NK-92 (cell line): ENCODE measurements around the gene NSF.
"Not testable (repeated sequence)": the region's sequence is repeated elsewhere in the genome, so short reads cannot be mapped to it uniquely, and the experiment has no call there.

Source experiments
- DNase-seq: peaks from one replicate; lab custom pipeline; 2025; ENCODE audit not compliant: unreplicated experiment; lab: John Stamatoyannopoulos, UW

NSF gene

DNA sequence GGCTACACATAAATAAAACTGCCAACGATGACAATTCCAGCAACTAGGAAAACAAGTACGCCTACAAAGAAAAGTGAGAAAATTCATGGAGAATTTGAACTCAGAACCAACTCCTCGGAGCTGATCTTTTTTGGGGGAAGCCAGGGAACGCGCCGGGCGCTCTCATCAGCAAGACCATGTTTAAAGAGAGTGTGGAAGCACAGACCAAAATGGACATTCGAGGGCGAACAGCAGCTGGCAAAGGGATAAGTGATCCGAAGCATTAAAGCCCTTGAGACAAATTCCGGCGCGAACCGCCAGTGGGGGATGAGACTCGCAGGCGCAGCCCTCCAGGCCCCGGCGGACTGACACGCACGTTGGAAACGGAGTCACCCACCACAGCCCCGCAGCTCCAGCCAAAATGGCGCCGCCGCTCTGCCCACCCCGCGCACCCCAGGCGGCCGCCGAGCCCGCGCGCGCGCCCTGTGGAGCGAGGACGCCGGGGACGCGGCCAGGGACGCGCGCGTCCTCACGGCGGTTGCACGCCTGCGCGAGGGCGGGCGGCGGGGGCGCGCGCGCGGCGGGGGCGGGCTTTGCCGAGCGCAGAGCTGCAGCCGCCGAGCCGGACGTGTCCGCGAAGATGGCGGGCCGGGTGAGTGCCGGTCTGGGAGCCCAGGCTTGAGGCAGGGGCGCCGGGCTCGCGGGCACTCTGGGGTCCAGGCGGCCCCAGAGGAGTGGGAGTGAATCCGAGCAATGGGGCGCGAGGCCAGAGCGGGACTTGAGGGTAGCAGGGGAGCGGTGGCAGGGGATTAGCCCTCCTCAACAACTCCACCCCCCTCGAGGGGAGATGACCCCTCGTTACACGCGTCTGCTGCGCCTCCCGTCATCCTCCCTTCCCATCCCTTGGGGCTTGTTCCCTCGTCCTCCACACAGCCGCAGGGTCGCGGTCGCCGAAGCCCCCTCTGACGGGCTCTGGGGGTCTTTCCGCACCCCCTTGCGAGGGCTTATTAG lies at the start of gene NSF:
NSF (plus strand) TSS at position 513 of the 990 bp plus-strand sequence; CDS start at position 620, 107 bp downstream.
- not testable (repeated sequence) for DNase-seq

DNA sequence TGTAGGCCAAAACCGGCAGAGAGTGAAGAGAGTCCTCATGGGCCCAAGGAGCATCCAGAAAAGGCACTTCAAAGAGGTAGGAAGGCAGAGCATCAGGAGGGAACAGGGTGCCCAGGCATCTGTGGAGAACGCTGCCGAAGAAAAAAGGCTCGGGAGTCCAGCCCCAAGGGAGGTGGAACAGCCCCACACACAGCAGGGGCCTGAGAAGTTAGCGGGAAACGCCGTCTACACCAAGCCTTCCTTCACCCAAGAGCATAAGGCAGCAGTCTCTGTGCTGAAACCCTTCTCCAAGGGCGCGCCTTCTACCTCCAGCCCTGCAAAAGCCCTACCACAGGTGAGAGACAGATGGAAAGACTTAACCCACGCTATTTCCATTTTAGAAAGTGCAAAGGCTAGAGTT lies 41.9 kb upstream of the NSF start:
- DNase-seq: not testable (repeated sequence)

DNA sequence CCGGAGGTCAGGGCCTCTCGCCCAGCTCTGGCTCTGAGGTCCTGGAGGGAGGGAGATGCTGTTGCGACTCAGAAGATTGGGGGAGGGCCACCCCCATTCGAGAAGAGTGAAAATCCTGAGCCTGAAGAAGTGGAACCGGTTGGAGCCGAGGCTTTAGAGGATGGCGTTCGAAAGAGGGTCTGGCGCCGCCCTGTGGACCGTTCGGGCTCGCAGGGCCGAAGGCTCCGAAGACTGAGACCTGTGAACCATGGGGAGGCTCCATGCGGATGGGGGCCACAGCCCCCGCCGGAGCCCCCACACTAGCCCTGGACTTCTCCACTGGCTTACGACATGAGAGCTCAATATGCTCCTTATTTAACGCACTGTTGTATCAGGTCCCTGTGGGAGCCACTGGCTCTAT lies 31.3 kb upstream of the NSF start:
- DNase-seq: not testable (repeated sequence)

DNA sequence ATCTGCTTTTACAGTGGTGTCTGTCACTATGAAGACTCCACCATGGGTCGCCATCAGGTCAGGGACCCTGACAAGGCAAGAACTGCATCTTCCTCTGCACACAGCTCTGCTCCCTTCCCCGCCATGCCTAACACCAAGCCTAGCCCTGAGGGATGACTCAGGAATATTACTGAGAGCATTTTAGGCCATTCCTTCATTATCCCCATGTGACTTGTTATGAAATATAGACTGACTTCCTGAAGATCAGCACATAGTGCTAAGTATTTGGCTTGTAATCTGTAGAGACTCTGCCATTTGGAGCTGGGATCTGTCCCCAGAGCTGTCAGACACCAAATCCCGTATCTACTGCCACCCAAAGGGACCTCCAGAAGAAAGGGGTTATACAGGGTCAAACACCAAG lies 30.4 kb upstream of the NSF start:
- not testable (repeated sequence) for DNase-seq

DNA sequence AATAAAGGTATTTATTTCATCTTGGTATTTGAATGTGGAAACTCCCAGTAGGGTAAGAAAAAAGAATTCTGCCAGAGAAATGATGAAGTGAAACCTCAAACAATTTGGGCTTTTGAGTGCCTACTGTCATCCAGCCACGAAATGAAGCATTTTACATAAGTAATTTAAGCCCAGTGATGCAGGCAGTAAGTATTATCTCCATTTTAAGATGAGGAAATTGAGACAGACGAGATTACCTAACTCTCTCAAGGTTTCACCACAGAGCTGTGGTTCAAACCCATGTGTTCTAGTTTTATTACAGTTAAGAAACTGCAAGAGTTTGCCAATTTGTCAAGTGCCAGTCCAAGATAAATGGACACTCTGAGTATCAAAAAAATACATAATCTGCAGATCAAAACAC lies 24.2 kb upstream of the NSF start:
- not testable (repeated sequence) for DNase-seq

DNA sequence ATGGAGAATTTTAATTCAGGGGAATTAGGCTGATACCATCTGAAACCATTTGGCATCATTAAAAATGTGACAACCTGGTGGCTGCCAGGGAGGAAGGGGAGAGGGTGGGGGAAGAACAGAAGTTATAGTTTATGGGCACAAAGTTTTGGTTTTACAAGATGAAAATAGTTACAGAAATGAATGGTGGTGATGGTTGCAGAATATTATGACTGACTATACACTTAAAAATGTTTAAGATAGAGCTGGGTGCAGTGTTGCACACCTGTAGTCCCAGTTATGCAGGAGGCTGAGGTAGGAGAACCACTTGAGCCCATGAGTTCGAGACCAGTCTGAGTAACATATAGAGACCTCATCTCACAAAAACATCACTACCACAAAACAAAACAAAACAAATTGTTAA lies 23.5 kb upstream of the NSF start:
- not testable (repeated sequence) for DNase-seq

DNA sequence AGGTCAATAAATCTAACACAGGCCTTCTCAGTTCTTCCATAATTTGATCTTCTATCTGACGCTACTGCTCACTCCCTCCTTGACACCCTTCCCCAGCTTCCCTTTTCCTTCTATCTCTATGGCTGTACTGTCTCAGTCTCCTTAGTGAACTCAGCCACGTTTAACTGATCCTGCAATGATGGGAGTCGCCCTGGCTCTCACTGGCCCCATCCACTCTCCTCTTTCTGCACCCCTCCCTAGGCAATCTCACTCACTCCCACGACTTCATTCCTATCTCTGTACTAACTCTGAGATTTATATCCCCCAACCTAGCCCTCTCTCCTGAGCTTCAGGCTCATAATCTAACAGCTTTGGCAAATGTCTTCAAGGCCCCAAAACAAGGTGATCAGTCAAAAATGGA lies 18.7 kb upstream of the NSF start:
- not testable (repeated sequence) for DNase-seq

DNA sequence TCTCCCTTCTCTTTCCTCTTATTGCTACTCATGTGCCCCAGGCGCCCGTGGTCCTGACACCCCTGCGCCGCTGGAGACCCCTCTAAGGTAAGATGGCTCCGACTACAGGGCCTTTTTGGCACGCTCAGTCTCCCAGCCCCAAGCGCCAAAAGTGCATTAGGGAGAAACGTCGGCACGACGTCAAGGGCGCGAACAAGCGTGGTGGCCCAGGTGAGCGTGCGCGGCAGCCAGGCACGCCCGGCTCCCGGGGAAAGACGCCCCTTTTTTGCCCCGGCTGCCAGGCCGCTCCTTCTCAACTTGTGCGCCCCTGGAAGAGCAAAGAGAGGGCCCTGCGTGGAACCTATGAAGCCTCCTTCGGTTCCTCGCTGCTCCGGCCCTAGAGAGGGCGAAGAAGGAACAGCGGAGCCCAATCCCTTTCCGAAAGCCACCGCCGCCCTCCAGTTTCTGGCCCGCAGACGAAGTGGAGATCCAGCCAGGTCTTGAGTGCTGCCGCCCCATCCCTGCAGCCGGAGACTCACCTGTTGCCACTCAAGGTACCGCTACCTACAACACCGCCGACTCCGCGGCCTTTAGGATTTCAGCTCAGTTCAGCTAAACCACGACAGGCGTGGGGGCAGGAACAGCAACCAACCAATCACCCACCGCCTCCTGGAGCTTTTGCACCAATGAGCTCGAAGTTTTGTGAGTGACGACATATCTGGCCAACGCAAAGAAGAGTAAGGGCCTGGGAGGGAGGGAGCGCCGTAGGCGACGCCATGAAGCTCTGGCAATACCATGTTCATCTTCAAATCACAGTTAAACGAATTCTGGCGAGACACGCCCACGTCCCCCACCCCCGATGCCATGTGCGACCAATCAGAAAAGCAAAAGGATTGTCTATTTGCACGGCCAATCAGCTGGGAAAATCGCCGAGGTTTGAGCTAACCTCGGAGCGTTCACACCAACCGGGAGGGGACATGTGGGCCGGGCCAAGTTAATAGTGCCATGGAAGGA lies 11.1 kb upstream of the NSF start, which contains the start of gene ARL17A:
ARL17A (minus strand) TSS at position 609 of the 993 bp plus-strand sequence. CDS start 3,369 bp downstream, outside the sequence.
- not testable (repeated sequence) for DNase-seq

DNA sequence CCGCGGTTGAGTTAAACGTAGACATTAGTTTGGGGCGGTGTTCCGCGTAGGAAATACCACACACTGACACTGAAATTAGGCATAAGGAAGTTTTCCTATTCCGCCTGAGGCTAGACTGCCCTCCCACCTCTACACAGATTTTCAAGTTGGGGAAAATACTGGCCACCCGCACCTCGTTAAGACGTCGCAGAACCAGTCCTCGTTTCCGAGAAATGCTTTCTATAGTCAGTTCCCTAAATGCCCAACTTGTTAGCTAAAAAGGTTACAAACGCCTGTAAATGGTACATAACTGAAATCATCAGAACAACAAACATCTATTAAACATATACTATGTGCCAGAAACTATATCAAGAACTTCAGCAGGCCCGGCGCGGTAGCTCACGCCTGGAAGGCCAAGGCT lies 10.4 kb upstream of the NSF start:
- not testable (repeated sequence) for DNase-seq

DNA sequence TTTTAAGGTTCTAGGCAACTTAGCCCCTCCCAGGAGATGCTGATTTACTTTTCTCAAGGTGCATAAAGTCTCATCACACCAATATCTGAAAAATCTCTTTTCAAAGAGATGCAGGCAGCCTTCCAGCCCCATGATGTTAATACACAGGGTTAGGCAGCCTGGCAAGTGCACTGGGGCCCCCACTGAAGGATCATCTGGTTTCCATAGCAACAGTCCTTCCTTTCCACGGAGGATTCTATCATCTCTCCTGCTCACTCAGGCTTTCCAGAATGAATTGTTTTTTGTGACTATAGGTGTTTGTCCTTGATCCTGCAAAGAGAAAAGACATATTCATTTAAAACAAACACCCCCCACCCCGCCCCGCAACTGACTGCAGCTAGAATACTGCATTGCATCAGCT lies 5.0 kb upstream of the NSF start:
- not testable (repeated sequence) for DNase-seq

DNA sequence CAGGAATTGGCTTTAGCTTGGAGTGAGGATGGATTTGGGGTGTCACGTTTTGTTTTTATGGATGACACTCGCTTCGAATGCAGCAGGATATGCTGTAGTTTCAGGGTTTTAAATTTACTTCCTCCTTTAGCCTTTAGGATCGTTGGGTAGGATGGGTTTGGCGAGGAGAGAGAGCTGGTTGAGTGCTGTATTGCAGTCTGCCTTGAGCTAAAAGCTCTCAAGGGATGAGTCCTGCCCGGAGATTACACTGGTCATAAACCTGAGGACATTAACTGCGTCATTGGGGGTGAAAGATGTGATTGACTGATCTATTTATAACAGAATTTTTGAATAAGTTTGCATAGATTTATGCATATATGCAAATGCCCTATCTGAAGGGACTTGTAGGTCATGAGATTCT lies 863 bp downstream of the NSF start:
- DNase-seq: not testable (repeated sequence)

DNA sequence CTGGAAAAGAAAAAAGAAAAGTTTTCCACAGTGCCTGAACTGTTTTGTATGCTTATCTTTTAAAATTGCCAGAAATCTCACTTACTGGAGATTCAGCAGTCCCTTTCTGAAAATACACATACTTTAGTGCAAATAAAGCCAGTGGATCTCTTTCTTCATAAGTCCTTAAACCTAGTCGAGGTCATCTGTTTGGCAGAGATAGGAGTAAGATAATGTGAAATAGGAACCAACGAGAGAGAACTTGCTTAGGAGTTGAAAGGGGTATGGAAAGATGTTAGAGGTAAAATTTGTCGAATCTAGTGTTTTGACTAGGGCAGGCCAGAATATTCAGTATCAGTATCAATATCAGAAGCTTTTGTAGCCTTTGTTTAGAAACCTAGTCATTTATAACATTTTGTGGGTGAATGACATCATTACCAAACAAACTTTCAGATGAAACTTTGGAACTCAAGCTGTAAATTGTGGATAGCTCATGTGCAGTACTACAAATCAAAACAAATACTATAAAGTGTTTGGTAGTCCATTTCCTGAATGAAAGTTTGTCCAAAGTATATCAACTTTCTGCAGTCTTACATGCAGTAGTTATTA lies 8.0 kb downstream of the NSF start:
- DNase-seq: not testable (repeated sequence)

DNA sequence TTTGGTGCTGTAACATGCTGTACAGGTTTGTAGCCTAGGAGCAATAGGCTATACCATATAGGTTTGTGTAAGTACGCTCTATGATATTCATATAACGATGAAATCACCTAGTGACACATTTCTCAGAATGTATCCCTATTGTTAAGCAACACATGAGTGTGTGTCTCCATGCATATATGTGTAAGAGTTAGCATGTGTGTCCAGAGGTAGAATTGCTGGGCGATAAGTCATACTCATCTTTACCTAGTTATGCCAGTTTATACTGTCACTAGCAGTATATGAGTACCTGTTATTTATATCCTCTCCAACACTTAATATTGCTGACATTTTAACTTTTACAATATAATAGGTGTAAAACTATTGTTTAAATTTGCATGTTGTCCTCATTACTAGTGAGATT lies 10.3 kb downstream of the NSF start:
- not testable (repeated sequence) for DNase-seq

DNA sequence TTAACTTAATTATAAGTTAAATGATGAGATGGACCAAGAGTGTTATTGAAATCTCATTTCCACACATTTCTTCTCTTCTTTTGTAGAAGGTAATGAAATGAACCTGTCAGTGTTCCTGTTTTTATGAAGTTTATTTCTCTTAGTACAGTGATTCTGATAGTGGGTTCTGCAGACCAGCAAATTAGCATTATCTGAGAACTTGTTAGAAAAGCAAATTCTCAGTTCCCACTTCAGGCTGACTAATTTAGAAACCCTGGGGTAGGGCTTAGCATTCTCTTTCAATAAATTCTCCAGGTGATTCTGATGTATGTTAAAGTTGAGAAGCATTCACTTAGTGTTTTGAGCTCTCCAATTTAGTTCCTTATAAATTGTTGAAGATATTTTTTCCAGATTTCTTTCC lies 12.7 kb downstream of the NSF start:
- DNase-seq: not testable (repeated sequence)

DNA sequence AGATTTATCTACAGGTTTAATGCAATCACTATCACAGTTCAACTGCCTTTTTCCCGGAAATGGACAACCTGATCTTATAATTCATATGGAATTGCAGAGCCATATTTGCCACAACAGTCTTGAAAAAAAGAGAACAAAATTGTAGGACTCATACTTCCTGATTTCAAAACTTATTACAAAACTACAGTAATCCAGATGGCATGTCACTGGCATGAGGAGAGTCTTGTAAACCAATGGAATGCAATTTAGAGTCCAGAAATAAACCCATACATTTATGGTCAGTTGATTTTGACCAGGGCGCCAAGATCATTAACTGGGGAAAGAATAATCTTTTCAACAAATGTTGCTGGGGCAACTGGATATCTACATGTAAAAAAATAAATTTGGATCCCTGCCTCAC lies 20.8 kb downstream of the NSF start:
- DNase-seq: not testable (repeated sequence)

DNA sequence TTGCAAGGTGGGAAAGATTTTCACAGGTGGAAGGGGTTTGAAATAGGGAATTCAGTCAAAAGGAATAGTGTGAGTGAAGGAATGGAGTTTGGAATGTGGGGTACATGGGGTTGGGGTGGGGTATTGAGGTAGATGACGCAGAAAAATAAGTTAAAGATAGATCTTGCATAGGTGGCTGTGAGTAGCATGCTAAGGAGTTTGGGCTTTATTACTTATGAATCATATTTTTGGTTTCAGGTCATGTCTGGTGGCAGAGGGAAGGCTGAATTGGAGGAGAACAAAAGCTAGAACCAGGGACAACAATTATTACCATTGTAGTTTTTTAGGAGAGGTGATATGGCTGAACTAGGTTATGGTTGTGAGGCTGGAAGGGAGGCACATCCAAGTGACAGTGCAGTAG lies 23.4 kb downstream of the NSF start:
- not testable (repeated sequence) for DNase-seq

DNA sequence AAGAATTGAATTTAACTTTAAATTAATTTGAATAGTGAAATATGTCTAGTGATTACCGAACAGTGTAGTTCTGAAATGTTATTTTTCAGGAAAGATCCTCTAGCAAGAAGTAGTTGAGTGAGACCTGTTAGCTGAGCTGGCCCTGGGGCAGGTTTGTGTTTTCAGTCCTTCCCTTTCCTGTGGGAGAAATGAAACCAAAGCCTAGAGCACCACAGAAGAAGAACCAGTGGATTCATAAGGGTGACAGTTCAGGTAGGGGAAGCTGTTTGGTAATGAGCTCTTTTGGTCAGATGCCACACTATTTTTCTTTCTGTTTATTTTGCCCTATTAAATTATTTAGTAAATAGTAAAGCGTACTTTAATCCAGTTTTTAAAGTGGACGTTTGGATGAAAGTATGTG lies 26.7 kb downstream of the NSF start:
- DNase-seq: not testable (repeated sequence)

DNA sequence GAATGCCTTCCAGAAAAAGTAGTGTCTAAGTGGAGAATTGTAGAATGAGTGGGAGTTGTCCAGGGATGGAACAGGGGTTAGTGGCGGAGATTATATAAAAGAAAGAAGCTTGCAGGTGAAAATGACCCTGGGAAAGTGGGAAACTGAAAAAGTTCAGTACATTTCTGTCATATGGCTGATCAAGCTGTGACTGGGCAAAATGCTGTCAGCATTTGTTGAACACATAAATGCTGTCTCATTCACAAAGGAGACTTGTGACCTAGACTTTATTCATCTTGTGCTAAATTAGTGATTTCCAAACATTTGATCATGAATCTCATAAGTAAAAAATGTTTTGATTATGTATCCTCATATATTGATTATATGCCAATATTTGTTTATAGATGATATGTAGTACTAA lies 28.5 kb downstream of the NSF start:
- DNase-seq: not testable (repeated sequence)

DNA sequence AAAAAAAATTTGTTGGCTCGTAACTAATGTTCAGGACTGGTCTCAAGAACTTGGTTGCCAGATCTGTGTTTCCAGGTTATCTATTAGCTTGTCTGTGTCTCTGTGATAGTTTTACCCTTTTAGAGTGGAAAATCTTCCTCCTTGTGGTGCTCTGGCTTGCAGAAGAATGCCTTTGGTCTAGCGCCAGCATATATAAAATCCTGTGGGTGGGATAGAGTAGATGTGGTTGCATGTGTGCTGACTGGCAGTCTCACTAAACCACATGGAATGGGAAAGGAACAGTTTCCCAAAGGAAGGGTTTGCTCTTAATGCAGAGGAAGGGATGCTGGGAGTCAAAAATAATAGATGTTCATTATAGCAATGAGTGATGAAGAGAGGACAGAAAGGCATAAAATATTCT lies 33.3 kb downstream of the NSF start:
- DNase-seq: not testable (repeated sequence)

DNA sequence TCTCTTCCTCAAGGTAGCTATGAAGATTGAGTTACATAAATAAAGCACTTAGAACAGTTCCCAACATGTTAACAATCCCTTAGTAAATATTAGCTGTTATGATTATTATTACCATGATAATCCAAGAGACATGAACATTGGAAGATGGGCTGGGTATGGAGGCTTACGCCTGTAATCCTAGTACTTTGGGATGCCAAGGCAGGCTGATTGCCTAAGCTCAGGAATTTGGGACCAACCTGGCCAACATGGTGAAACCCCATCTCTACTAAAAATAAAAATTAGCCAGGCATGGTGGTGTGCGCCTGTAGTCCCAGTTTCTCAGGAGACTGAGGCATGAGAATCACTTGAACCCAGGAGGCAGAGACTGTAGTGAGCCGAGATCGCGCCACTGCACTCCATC lies 34.3 kb downstream of the NSF start:
- not testable (repeated sequence) for DNase-seq

DNA sequence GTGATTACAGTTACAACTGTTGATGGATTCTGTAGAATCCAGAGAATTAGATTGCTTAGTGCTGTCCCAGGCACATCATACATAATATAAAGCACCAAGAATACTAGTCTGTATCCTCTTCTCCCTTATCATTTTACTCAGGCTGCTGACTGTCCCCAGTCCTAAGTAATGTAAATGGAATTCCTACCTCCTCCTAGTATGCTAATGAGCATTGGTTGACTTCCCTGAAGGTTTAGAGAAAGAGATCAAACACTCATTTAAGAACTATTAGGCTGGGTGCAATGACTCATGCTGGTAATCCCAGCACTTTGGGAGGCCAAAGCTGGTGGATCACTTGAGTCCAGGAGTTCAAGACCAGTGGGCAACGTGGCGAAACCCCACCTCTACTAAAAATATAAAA lies 37.0 kb downstream of the NSF start:
- DNase-seq: not testable (repeated sequence)
